LNCAP (cell line): ENCODE measurements around the gene AAMP.

Source experiments
- TF ChIP-seq, protein P1 (sequence below): fragments of 450-650 bp; IDR thresholded peaks from 2 replicates; pipeline ENCODE4 v1.5.1; 2017; ENCODE audit warnings: mild to moderate bottlenecking

Gene AAMP

DNA sequence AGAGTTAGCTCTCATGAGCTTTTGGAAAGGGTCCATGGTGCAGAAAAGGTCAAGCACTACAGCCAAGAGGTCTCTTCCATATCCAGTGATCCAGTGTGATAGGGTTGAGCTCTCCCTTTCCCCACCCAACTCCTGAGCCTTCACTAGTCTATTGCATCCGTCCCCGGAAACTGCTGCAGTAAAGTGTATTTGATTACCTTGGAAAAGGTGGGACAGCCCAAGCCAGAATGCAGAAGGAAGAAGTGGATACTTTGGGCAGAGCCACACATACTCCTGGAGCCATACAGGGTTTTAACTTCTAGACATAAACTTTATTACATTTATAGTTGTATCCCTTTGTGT lies 3.9 kb upstream of the AAMP start:
- TF ChIP-seq, protein P1, sequence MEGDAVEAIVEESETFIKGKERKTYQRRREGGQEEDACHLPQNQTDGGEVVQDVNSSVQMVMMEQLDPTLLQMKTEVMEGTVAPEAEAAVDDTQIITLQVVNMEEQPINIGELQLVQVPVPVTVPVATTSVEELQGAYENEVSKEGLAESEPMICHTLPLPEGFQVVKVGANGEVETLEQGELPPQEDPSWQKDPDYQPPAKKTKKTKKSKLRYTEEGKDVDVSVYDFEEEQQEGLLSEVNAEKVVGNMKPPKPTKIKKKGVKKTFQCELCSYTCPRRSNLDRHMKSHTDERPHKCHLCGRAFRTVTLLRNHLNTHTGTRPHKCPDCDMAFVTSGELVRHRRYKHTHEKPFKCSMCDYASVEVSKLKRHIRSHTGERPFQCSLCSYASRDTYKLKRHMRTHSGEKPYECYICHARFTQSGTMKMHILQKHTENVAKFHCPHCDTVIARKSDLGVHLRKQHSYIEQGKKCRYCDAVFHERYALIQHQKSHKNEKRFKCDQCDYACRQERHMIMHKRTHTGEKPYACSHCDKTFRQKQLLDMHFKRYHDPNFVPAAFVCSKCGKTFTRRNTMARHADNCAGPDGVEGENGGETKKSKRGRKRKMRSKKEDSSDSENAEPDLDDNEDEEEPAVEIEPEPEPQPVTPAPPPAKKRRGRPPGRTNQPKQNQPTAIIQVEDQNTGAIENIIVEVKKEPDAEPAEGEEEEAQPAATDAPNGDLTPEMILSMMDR: no peak

DNA sequence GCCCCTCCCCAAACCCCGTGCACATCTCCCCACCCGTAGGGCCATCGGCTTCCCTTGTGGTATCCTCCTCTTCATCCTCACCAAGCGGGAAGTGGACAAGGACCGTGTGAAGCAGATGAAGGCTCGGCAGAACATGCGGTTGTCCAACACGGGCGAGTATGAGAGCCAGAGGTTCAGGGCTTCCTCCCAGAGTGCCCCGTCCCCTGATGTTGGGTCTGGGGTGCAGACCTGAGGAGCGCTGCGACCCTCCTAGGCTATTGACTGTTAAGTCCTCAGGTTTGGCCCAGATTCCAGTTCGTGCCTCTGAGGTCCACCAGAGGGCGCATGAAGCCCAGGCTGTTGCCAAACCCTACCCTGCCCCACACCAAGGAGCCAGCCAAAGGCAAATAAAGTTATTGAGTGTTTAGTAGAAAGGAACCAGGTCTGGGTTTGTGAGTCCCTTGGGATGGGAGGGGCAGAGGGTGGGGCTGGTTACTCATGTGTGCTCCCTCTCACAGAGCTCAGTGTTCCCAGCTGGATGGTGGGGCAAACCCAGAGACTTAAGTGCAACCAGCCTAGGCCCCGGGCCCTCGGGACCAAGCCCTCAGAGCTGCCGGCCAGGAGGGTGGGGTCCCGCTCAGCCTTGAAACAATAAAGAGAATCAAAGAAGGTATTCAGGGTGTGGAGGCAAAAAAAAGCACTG lies 2.7 kb upstream of the AAMP start:
- TF ChIP-seq, protein P1: peak; percentile 77

DNA sequence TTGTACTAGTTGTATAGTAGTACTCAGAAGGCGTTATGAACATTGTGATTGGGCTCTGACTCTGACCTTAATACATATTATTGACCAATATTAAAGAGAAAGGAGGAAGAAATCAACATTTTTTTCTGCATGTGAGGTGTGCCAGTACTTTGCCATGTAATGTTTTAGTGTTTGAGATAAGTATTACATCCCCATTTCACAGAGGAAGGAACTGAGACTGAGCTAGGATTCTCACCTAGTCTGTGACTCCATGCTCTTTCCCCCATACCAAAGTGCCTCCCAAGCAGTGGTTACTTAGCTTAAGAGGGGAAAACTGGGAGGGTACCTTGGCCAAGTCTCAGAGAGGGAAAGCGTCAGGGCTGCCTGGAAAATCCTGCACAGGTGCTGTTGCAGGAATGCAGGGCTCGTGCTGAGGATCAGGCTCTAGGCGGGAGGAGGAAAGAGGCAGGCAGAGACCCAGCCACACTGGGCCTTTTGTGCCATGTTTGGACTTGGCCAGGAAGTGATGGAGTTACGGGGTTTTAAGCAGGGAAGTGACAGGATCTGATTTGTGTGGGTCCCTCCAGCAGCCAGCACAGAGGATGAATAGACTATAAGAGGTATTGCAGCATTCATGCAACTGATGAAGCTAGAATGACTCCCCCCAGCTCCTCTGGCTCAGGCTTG lies 2.1 kb upstream of the AAMP start:
- TF ChIP-seq, protein P1: no peak

DNA sequence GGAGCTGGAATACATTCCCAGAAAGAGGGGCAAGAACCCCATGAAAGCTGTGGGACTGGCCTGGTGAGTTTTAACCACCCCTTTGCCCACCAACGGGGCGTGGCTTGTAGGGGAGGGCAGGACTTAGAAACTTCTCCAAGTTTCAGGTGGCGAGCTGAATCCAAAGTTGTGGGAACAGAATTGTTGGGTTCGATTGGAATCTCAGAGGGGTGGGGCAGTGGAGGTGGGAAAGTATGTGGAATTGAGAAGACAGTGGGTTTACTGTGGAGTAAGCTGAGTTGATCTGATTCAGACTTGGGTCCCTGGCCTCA lies 1.5 kb upstream of the AAMP start:
- TF ChIP-seq, protein P1: no peak

DNA sequence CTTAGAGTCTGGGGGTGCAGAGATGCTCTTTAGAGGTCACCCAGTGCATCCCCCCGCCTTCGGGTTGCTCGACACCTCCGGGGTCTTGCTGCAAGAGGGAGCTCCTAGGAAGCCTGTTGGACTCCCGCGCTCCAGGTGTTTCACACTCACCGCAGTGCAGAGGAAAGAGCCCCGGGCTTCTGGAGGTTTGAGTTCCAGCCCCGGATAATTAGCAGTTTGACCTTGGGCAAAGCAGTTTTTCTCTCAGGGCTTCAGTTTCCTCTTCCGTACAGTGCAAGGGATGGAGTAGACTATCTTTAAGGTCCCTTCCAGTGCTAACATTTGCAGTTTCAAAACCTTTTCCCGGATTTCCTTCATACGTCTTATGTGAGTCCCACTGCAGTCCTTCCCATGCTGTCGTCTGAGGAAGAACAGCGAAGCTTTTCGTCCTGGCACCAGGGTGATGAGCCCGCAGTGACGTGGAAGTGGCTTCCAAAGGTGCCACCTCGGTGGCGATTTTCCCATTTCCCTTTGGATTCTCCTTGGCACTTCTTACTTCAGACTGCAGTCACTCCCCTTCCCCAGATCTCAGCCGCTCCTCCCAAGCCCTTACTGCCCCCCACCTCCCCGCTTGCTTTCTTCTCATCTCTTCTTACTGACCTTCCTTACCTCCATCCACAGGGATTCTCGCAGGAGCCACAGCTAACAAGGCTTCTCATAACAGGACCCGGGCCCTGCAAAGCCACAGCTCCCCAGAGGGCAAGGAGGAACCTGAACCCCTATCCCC lies 967 bp upstream of the AAMP start:
- TF ChIP-seq, protein P1: no peak

DNA sequence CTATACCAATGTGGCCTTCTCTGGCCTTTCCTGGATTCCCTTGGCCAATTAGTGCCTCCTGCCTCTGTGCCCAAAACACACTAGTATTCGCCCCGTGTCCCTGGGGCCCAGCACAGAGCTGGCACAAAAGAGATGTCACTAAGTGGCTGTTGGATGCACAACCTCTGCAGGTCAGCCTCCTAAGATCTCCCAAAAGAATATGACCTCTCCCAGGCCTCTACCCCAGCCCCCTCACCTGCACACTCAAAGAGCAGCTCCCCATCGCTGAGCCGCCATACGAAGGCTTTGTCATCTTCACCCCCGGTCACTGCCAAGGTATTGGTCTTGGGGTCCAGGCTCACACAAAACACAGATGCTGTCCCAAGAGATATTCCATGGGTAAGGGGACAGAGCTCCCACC lies 2.7 kb downstream of the AAMP start:
- TF ChIP-seq, protein P1: no peak

DNA sequence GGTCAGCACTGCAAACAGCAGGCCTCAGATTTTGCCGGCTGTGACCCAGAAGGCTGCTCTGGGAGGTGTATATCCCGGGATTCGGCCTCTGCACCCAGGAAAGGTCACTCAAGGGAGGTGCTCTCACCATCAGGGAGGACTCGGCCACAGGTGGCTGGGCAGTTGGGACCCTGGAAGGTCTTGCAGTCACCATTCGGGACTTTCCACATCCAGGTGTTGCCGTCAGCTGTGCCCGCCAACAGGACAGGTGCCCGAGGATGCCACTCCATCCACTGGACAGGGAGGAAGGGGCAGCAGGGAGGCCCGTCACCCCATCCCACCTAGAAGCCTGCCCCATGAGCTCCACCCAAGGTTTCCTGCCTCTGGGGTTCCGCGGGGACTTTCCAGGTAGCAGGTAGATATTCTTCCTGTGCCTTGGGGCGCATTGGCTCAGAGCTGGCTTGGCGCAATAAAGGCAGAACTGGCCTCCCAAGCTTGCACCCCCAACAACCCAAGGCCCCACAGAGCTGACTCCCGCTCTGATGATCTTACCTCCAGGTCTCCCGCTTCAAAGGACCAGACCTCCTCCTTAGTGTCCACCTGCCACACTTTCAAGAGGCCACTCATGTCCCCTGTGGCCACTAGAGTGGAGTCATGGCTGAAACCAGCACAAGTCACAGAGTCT lies 3.5 kb downstream of the AAMP start:
- TF ChIP-seq, protein P1: no peak
